Ureter (tissue), 1 donor: ENCODE measurements around the gene ZNF444. TPM values are rescaled to one million over a fixed set of nuclear protein-coding genes. Genes with fewer than 3 reads are reported as not detected.
"Not testable (repeated sequence)": the region's sequence is repeated elsewhere in the genome, so short reads cannot be mapped to it uniquely, and the experiment has no call there.

ENCODE experiments used
- DNase-seq: peaks from one replicate; pipeline ENCODE4 v3.0.0-alpha.2; 2020; ENCODE audit warnings: low spot score
- total RNA-seq: library from RNA; stranded (reverse); gene quantifications from one replicate; pipeline ENCODE4 v1.2.4, GENCODE V29; 2023
- donor health status: DM: yes; HTN: yes; CAD: no.

The ZNF444 gene
- total RNA-seq, 1 donor from 2014 or later, result 25.8 TPM

DNA sequence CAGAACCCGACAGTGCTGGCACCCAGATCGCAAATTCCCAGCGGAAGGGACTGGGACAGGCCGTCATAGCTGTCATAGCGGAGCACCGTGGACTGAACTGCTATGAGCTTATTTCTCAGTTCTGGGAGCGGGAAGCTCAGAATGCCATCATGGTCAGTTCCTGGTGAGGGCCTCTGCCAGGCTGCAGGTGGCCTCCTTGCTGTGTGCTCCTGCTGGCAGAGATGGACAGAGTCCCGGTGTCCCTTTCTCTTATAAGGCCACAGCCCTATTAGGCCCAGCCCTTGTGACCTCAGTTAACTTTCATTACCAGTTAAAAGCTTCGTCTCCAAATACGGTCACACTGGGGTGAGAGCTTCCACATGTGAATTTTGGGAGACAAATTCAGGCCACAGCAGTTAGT is 4.6 kb downstream of the ZNF444 start:
- DNase-seq, result no peak

DNA sequence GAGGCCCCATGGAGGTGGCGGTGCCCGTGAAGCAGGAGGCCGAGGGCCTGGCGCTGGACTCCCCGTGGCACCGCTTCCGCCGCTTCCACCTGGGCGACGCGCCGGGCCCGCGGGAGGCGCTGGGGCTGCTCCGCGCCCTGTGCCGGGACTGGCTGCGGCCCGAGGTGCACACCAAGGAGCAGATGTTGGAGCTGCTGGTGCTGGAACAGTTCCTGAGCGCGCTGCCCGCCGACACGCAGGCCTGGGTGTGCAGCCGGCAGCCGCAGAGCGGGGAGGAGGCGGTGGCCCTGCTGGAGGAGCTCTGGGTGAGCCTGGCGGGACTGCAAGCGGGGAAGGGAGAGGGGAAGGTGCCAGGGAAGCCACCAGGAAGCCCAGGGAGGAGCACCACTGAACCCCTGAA is 5.8 kb downstream of the ZNF444 start:
- no peak for DNase-seq

DNA sequence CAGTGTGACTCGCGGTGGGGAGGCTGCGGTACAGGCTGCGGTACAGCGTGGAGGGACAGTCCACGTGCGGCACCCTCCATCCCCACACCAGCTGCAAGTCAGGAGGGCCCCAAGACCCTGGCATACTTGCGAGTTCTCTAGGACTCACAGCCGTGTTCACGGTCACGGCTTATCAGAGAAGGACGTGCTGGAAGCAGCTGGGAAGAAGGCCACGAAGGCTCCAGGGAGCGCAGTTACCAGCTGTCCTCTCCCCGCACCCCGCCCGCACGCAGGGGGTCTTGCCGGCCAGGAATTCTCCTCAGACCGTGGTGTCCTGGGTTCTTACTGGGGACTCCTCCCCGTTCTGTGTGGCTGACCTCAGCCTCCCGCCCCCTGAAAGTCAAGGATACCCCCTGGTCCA is 6.2 kb downstream of the ZNF444 start:
- no peak for DNase-seq

DNA sequence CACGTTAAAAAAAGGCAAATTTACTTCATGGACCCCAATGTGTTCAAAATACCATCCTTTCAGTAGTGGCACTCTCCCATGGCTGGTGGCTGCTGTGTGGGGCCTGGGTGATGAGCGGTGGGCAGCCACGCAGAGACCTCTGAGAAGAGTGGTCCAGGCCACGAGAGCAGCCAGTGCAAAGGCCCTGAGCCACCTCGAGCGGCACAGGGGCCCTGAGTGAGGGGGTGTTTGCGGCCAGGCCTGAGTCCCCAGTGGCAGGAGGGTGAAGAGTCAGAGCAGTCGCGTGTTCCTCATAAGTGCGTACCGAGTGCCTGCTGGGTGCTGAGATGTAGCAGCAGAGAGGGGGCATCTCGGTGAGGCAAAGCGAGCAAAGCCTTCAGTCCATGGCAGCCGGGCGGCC is 7.0 kb downstream of the ZNF444 start:
- DNase-seq, result no peak

DNA sequence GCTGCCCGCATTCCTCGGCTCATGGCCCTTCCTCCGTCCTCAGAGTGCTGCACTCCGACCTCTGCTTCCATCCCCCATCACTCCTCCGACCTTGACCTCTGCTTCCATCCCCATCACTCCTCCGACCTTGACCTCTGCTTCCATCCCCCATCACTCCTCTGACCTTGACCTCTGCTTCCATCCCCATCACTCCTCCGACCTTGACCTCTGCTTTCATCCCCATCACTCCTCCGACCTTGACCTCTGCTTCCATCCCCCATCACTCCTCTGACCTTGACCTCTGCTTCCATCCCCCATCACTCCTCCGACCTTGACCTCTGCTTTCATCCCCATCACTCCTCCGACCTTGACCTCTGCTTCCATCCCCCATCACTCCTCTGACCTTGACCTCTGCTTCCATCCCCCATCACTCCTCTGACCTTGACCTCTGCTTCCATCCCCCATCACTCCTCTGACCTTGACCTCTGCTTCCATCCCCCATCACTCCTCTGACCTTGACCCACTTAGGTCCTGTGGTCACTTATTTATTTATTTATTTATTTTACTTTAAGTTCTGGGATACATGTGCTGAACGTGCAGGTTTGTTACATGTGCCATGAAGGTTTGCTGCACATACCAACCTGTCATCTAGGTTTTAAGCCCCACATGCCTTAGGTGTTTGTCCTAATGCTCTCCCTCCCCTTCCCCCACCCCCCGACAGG is 8.0 kb downstream of the ZNF444 start:
- DNase-seq, result not testable (repeated sequence)

DNA sequence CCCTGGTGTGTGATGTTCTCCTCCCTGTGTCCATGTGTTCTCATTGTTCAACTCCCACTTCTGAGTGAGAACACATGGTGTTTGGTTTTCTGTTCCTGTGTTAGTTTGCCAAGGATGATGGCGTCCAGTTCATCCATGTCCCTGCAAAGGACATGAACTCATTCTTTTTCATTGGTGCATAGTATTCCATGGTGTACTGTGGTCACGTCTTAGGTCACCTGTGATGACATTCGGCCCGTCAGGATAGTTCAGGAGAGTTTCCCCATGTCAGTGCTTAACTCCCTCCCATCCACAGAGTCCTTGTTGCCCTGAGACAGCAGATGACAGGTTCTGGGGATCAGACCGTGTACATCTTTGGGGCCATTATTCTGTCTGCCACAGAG is 8.6 kb downstream of the ZNF444 start:
- no peak for DNase-seq

DNA sequence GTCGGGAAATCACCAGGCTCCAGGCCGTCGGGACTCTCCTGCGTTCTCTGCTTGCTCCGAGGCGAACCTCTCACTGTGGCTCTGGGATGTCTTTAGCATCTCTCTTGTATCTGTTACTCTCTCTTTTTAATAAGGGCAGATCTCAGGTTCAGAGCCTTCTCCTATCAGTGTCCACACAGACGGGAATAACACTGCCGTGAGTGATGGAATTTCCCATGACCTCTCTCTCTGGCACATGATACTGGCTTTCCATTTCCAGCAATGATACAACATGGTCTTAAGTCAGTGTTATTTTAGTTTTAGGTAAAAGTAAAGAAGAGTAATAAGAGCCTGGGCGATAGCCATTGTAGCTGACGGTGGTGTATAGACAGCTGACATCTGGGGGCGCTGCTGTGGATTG is 9.3 kb downstream of the ZNF444 start:
- DNase-seq, result no peak

DNA sequence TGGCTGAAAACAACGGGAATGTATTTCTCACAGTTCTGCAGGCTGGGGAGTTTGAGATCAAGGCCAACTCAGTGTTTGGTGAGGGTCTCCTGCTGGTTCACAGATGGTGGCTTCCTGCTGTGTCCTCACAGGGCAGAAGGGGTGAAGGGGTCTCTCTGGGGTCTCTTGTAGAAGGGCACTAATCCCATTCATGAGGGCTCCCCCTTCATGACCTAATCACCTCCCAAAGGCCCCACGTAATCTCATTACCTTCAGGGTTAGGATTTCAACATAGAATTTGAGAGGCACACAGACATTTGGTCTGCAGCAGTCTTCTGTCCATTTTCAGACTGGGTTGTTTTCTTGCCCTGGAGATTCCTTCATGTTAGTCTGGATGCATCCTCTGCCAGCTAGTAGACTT is 11.6 kb downstream of the ZNF444 start:
- no peak for DNase-seq

DNA sequence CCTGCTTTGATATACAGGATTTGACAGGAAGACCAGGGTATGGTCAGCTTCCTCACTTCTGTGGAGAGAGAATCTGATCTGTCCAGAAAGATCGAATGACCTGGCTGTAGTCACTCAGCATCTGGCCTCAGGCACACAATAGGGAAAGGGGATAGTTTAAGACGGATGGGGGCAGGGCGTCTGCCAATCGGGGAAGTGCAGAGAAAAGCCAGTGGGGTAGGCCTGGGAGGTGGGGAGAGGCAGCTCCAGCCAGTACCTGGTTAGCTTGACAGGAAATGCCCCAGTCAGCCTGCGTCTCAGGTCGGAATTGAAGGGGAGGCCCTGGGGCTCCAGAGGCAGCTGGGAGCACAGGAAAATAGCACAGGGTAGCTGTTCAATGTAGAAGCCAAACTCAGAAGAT is 12.4 kb downstream of the ZNF444 start:
- DNase-seq, result no peak

DNA sequence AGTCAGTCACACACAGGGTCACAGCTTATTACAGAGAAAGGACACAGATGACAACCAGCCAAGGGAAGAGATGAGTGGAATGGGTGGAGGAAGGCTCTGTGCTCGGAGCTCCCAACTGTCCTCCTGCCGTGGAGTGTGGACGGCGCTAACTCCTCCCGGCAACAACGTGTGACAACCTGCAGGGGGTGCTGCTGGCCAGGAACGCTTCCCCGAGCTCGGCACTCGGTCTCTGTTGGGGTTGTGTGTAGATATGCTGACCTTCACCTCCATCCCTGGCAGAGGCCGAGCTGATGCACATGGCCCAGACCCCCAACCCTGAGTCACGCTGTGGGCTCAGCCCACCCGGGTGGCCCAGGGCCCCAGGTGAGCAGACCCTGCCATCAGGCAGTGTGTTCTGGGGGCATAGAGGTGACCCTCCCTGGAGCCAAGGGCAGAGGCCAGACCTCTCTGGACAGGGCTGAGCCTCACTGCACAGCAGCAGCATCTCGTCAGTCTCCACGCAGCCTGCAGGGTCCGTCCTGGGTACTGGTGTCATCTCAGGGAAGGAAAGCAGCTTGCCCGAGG is 14.1 kb downstream of the ZNF444 start:
- no peak for DNase-seq

DNA sequence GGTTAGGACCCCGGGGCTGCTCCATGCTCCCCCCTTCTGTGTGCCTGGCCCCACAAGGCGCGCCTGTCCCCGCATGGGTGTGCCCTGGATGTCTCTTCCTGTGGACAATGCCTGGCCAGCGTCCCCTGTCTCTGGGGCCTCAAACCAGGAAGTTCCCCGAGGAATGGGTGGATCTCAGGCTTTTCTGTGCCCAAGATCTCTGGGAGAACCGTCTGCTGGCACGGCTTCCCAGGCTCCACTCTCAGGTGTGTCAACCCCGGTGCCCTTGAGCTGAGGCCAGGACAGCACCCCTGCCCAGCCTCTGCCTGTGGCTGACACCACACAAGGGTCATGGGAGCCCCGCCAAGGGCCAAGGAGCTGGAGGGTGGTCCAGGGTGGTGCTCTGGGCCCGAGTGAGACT is 15.7 kb downstream of the ZNF444 start:
- no peak for DNase-seq

DNA sequence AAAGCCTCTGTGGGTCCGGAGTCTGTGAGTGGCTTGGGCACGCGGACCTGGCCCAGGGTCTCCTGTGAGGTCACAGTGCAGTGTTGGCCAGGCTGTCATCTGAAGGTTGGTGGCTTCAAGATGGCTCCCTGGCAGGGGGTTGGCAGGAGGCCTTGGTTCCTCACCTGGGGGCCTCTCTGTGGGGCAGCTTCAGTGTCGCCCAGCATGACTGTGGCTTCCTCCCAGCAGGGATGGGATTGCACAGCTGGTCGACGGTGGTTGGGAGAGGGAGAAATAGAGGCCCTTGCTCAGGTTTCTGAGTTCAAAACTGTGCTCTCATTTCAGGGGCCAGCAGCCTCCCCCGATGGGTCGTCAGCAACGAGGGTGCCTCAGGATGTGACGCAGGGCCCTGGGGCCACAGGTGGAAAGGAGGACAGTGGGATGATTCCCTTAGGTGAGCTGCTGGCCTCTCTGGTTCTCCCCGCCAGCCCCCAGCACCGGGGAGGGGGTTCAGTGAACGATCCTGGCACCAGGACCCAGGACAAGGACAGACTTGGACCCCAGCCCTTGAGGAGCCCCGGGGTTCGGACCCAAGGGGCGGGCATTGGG is 17.2 kb downstream of the ZNF444 start:
- DNase-seq, result no peak

DNA sequence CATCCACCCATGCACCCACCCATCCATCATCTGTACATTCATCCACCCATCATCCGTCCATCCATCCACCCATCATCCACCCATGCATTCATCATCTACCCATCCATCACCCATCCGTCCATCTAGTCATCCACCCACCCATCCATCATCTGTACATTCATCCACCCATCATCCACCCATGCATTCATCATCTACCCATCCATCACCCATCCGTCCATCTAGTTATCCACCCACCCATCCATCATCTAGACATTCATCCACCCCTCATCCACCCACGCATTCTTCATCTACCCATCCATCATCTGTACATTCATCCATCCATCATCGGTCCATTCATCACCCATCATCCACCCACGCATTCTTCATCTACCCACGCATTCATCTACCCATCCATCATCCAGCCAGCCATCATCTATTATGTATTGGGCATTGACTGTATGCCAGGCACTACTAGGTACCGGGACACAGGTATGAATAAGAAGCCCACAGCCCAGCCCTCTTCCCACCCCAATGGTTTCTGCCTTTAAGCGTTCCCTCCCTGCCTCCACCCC is 18.0 kb downstream of the ZNF444 start:
- no peak for DNase-seq

DNA sequence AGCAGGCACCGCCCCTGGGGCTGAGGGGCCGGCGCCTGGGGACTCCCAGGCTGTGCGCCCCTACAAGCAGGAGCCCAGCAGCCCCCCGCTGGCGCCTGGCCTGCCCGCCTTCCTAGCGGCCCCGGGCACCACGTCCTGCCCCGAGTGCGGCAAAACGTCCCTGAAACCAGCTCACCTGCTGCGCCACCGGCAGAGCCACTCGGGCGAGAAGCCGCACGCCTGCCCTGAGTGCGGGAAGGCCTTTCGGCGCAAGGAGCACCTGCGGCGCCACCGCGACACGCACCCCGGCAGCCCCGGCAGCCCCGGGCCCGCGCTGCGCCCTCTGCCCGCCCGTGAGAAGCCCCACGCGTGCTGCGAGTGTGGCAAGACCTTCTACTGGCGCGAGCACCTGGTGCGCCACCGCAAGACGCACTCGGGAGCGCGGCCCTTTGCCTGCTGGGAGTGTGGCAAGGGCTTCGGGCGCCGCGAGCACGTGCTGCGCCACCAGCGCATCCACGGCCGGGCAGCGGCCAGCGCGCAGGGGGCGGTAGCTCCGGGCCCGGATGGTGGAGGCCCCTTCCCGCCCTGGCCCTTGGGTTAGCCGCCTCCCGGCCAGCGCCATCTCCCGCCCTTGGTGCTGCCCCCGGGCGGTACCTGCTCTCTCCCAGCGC is 18.7 kb downstream of the ZNF444 start:
- DNase-seq, result no peak

DNA sequence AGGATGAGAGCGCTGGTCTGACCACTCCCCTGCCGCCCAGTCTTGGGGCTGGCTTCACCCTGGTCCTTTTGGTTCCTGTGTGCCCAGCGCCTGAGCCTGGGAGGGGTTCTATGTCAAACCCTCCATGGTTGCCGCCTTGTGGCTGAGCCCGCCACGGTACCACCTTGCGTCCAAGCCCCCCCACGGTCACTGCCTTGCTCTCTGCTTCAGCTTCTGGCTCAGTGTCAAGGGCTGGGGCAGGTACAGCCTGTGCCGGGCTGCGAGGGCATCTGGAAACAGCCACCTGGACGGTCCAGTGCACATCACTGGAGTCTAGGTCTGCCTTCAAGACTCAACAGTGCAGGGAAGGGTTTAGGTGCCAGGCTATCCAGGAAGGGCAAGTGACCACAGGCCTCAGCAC is 20.4 kb downstream of the ZNF444 start:
- no peak for DNase-seq

DNA sequence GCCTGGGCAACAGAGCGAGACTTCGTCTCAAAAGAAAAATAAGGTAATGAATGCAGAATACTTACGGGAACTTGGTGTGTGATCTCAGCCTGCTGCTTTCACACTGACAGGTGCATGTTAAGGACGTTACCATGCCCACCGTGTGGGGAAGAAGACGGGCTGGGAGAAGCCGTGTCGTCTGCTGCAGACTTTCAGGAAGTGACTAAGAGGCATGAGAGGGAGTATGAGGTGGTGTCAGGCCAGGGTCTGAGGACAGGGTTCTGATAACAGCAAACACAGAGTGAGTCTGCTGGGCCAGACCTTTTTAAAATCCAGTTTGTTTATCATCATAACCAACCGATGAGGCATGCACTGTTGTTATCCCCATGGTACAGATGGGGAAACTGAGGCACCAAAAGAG is 21.2 kb downstream of the ZNF444 start:
- no peak for DNase-seq

DNA sequence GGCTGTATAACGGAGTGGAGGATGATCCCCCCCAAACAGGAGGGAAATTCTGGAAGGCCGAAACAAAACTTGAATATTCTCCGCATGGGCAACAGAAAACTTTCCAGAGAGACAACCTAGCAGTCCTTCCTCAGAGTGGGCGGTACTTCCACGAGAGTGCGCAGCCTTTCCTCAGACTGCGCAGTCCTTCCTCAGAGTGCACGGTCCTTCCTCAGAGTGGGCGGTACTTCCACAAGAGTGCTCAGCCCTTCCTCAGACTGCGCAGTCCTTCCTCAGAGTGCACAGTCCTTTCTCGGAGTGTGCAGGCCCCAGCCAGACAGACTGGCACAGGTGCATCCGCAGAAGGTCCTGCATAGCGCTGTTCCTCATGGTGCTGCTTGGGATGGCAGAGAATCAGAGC is 22.0 kb downstream of the ZNF444 start:
- DNase-seq, result no peak

DNA sequence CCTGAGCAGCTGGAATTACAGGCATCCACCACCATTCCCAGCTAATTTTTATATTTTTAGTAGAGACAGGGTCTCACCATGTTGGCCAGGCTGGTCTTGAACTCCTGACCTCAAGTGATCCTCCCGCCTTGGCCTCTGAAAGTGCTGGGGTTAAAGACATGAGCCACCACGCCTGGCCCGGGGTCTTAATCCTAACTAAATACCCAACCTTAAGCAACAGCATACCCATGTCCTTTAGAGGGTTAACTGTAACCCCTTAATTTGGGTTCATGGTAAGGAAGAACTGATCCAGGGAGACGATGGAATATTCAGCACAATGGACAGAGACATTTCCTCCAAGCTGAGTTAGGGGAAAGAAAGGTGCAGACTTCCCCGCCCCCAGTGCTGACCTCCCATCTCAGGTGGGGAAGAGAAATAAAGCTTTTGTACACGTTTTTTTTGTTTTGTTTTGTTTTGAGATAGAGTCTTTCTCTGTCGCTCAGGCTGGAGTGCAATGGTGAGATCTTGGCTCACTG is 26.0 kb downstream of the ZNF444 start:
- no peak for DNase-seq

DNA sequence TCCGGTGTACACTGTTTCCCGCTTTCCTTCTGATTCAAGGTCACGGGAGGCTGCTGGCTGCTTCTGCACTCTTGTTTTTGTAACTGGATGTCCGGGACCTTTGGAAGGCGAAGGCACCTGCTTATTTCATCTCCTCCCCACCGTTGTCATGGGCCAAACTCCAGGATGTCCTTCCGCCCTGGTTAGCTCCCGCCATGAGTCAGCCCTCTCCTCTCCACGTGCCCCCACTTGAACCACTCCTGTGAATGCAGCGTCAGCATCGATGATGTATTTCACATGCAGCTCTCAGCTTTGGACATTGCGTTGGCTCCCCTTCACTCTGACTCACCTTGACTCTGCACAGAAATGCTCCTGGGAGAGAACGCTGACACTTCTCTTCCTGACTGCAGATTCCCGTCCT is 29.2 kb downstream of the ZNF444 start:
- no peak for DNase-seq

DNA sequence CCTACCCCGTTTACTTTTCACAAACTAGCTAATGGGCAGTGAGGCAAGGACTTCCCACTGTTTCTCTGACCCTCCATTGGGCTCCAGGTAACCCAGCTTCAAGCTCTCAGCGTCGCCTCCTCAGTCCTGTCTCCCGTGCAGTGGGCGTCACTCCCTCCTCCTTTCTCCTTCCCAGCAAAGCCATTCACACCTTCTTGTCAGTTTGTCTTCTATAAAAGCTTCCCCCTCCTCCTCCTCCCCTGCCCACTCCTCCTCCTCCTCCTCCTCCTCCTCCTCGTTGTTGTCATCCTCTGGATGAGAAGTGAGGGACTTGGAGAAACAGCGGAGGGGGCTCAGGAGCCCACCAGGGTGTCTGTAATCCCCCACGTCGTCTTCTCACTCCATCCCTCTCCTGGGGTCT is 33.0 kb downstream of the ZNF444 start:
- DNase-seq, result no peak

DNA sequence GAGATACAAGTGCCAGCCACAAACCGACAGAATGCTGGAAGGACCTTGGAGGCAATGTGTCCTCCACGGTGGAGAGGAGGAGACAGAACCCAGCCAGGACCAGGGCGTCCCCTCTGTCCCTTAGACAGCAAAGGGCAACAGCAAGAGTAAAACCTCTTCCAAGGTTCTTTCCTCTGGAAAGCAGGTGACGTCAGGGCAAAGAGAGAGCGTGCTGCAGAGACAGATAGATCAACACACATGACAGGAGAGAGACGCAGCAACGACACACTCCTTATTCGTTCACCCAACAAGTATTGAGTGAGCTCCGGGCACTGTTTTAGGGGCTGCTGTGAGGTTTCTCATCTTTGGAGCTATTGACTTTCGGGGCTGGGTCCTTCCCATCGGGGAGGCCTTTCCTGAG is 33.5 kb downstream of the ZNF444 start:
- DNase-seq, result no peak

DNA sequence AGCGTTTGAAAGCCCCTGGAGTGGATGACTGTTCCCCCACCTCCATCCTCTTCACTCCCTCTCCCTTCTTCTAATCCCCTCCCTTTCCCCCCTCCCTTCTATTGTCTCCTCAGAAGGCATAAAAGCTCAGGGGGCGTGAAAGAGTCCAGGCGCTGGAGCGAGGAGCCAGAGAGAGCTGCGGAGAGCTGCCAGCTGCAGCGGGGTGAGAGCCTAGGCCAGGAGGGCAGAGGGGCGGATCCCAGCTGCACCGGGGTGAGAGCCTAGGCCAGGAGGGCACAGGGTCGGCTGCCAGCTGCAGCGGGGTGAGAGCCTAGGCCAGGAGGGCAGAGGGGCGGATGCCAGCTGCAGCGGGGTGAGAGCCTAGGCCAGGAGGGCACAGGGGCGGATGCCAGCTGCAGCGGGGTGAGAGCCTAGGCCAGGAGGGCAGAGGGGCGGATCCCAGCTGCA is 34.8 kb downstream of the ZNF444 start, which contains the start of gene GALP:
Gene GALP (plus strand): TSS at position 148 of the 447 bp plus-strand sequence. CDS start 1,101 bp downstream, outside the sequence.
- not testable (repeated sequence) for DNase-seq
